ENCODE results near the gene PEA15. TPM values are rescaled to one million over a fixed set of nuclear protein-coding genes. Genes with fewer than 3 reads are reported as not detected.

The PEA15 gene
- polyA plus RNA-seq, 1 donor from 2014 or later = 19.4 TPM

GRCh38 chr1:160192234-160192633, 12.9 kb upstream of the PEA15 start:
- Mint-ChIP-seq H3K9me3 (no peaks in the 10 kb centered on the region), H3K4me1 (peaks cover 2 to 6% (median 5%) of the 10 kb centered on the region in 3 donors), H3K4me3 (no peak overlapping the region), H3K27ac (peak overlapping the region in 1 of 3 donors; percentile 9), H3K36me3 (no peaks in the 10 kb centered on the region), H3K27me3 (peaks cover 1% of the 10 kb centered on the region)

DNA sequence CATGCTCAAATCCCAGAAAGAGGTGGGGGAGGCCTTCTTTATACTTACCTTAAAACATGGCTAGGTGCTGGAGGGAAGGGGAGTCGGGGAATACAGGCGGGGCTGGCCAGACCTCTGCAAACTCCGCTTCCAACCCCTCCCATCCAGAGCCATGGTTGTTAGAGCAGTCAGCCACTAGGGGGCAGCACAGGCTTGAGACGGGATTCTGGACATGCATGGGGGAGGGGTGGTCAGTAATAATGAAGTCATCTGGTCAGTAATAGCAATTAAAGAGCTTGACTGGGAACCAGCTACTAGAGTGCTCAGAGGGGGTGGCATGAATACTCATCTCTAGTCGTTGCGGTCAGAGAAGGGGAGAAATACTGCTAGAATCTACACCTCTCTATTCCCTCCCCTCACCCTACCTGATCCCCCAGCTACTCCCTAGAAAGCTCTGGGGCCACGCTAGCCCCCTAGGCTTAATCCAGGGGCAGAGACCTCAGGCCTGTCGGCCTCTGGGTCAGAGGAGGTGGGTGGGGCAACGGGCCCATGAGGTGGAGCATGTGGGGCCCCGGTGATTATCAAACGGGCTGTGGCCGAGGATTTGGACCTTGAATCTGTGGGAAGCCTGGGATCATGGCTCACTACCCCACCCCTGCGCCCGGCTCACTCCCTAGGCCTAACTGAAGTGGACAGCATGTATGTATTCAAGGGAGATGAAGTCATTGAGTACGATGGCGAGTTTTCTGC, 11.9 kb upstream of the PEA15 start:
- Mint-ChIP-seq H3K9me3 (no peaks in the 10 kb centered on the region), H3K36me3 (no peaks in the 10 kb centered on the region)

DNA sequence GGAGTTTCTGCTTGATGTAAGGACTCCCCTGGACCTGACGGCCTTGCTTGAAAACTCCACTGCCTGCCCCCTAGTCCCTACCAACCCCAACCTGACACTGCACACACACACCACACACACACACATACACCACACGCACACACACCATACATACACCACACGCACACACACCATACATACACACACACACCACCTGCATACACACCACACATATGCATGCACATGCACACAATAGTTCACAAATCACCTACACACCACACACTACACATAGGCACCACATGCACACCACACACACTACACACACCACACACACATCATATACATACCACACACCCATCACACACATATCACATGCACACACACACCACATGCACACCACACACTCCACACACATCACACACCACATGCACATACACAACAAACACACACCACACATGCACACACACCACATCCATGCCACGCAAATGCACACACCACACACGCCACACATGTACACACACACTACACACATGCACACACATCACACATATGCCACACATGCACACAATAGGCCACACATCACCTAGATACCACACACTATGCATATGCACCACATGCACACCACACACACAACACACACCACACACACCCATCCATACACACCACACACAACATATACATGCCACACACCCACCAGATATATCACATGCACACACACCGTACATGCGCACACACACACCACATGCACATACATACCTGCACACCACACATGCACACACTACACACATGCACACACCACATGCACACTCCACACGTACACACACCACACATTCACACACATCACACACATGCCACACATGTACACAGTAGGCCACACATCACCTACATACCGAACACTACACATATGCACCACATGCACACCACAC, 11.1 kb upstream of the PEA15 start:
- H3K27me3 Mint-ChIP-seq = peaks cover 1% of the 10 kb centered on the region
- no peaks in the 10 kb centered on the region for H3K36me3 Mint-ChIP-seq
- peaks cover 2 to 9% (median 5%) of the 10 kb centered on the region in 3 donors for H3K4me1 Mint-ChIP-seq
- H3K9me3 Mint-ChIP-seq = no peaks in the 10 kb centered on the region
- no peak overlapping the region for H3K27ac Mint-ChIP-seq
- H3K4me3 Mint-ChIP-seq = no peak overlapping the region

More for the DNA sequence above, 11.9 kb upstream of the PEA15 start:
- Mint-ChIP-seq H3K4me1 (peaks cover 2 to 9% (median 5%) of the 10 kb centered on the region in 3 donors), H3K4me3 (no peak overlapping the region), H3K27me3 (peaks cover 1% of the 10 kb centered on the region), H3K27ac (no peak overlapping the region)

DNA sequence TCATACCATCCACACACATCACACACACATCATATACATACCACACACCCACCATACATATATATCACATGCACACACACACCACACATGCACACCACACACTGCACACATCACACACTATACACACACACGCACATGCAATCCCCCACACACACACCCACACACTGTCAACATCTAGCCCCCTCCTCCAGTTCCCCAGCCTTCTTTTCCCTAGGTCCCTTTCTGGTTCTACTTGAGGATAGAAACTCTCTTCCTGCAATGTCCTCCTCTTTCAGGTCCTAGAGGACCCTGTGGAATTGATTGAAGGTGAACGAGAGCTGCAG, 10.5 kb upstream of the PEA15 start:
- H3K27me3 Mint-ChIP-seq = peaks cover 1% of the 10 kb centered on the region
- no peaks in the 10 kb centered on the region for H3K36me3 Mint-ChIP-seq
- H3K9me3 Mint-ChIP-seq = no peaks in the 10 kb centered on the region
- peaks cover 2 to 11% (median 5%) of the 10 kb centered on the region in 3 donors for H3K4me1 Mint-ChIP-seq
- no peak overlapping the region for H3K27ac Mint-ChIP-seq
- H3K4me3 Mint-ChIP-seq = no peak overlapping the region

DNA sequence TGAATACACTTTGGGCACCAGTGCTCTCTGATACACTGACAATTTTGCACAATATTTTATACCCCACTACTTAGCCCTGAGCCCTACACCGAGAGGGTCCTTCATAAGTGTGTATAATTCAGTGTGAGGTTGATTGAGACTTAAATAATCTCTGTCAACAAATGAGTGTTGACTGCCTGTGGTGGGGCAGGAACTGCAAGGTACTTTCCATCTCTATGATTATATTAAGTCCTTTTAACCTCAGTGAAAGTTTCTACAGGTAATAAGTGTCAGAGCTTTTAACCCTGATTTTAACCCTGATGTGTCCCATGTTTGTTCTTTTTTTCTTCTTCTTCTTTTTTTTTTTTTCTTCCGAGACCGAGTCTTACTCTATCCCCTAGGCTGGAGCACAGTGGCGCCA, 9.0 kb upstream of the PEA15 start:
- Mint-ChIP-seq H3K36me3 (no peaks in the 10 kb centered on the region), H3K27me3 (peaks cover 1% of the 10 kb centered on the region), H3K9me3 (no peaks in the 10 kb centered on the region), H3K4me1 (peaks cover 5 to 19% (median 13%) of the 10 kb centered on the region in 3 donors), H3K4me3 (no peak overlapping the region), H3K27ac (peak overlapping the region in 1 of 3 donors; percentile 8)

GRCh38 chr1:160197231-160197630, 8.0 kb upstream of the PEA15 start:
- Mint-ChIP-seq H3K27me3 (peaks cover 1% of the 10 kb centered on the region), H3K27ac (no peak overlapping the region), H3K4me3 (peak overlapping the region in 1 of 4 donors; percentile 53), H3K4me1 (peaks cover 6 to 25% (median 13%) of the 10 kb centered on the region in 3 donors), H3K9me3 (no peaks in the 10 kb centered on the region), H3K36me3 (no peaks in the 10 kb centered on the region)

GRCh38 chr1:160200786-160201185, 4.4 kb upstream of the PEA15 start:
- H3K4me3 Mint-ChIP-seq = no peak overlapping the region
- H3K9me3 Mint-ChIP-seq = no peaks in the 10 kb centered on the region
- peak overlapping the region in 2 of 3 donors; percentile 84 to 89 for H3K27ac Mint-ChIP-seq
- H3K4me1 Mint-ChIP-seq = peaks cover 18 to 44% (median 31%) of the 10 kb centered on the region in 3 donors
- peaks cover 1% of the 10 kb centered on the region for H3K27me3 Mint-ChIP-seq
- H3K36me3 Mint-ChIP-seq = no peaks in the 10 kb centered on the region

DNA sequence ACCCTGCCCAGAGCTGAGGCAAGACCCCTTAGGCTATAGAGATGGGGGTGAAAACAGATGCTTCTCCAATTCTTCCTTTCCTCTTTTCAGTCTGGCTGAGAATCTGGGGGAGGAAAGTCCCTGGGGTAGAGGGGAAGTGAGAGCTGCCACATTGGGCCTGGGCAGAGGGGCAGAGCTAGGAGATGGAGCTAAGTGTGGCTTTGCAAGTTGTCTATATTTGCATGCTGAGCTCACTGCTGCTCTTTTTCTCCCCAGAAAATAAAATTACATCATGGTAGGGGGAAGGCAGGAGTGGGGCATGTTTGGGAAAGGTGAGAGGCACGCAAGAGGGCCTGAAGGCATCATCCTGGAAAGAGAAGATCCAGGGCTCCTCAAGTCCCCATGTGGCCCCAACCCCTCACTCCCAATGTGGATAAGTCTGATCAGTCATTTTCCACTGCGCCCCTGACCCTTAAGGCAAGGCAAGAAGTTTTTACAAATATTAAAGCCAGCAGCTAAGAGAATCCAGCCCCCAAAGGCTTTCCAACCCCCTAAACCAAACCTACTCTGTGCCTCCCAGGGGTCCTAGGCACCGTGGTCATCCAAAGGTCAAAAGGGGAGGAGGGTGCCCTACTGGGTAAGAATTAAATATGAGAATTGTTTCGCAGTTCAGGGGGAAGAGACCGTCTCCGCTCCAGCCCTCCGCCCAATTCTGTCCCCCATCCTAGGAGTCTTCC, 500 bp upstream of the PEA15 start:
- Mint-ChIP-seq H3K27me3 (no peaks in the 10 kb centered on the region), H3K4me3 (peak overlapping the region; percentile 90 to 95 (median 93)), H3K27ac (peak overlapping the region; percentile 94 to 97 (median 96)), H3K9me3 (no peaks in the 10 kb centered on the region), H3K4me1 (peaks cover 39 to 61% (median 45%) of the 10 kb centered on the region in 3 donors), H3K36me3 (peaks cover 5% of the 10 kb centered on the region)

DNA sequence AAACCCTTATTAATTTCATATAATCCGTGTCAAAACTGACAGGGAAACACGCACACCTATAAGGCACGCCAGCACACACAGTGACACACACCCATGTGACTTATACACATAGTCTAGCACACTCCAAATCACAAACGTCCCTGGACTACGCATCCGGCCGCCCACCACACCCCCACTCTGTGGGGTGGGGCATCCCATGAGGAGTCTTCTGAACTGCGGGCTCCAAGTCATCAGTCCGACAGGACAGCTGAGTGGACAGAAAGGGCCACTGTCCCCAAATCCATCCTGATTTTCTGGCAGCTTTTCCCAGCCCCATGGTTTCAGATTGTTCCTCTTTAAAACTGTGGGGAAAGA, 829 bp downstream of the PEA15 start:
- Mint-ChIP-seq H3K27ac (peak overlapping the region; percentile 94 to 97 (median 94)), H3K9me3 (no peaks in the 10 kb centered on the region), H3K36me3 (peaks cover 5% of the 10 kb centered on the region), H3K27me3 (no peaks in the 10 kb centered on the region), H3K4me1 (peaks cover 36 to 60% (median 40%) of the 10 kb centered on the region in 3 donors), H3K4me3 (peak overlapping the region; percentile 90 to 98 (median 93))

DNA sequence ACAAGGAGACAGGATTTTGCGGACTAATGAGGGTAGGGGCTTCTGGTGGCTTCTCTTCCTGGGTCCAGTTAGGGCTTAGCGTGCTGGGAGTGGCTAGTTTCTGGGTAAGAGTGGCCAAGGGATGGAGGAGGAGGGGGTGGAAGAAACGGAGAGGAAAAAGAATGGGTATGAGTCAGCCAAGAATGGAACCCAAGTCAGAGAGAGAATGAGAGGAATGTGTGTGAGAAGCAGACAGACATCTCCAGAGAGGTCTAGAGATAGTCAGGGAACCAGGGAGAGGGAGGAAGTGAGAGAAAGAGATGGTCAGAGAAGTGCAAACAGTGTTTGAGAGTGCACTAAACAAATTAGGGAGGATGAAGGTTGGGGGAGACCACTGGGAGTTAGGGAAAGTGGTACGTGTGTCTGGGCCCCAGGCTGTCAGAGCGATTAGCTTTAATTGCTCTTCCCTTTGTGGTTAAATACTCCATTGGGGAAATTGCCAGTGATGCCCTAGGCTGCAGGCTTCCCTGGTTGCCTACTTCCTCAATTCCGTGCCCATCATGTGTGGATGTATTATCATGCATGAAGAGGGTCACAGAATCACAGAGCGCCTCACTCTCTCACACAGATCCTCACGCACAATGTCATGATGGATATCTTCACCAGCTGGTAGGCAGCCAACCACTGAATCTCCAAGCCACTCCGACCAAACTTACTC, 1.4 kb downstream of the PEA15 start:
- Mint-ChIP-seq H3K27me3 (no peaks in the 10 kb centered on the region), H3K9me3 (no peaks in the 10 kb centered on the region), H3K36me3 (peaks cover 5% of the 10 kb centered on the region), H3K4me3 (peak overlapping the region; percentile 90 to 98 (median 93)), H3K4me1 (peaks cover 36 to 55% (median 39%) of the 10 kb centered on the region in 3 donors), H3K27ac (peak overlapping the region; percentile 94 to 97 (median 94))

DNA sequence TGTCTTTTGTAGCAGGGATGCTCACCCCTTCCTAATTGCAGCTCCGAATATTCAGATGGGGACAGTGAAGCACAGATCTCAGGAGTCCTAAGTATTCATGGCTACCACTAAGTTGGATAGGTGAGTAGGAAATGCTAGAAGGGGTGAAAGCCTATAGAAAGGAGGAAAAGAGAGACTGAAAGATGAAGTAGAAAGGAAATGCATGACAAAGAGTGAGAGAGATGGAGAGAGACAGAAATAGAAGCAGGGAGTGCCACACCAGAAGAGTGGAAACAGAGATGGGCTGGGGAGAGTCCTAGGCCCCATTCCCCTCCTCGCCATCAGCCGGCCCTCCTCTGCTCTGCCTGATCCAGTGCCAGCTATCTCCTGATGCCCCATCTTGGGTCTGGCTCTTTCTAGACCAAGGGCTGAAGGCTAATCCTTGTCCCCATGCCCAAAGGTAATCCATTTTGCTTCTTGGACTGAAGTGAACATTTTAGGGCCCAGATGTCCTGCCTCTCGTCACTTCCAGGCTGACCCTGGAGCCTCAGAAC, 2.0 kb downstream of the PEA15 start:
- Mint-ChIP-seq H3K27ac (peak overlapping the region; percentile 94 to 97 (median 94)), H3K36me3 (peaks cover 6% of the 10 kb centered on the region), H3K27me3 (no peaks in the 10 kb centered on the region), H3K9me3 (no peaks in the 10 kb centered on the region), H3K4me3 (peak overlapping the region; percentile 90 to 98 (median 93)), H3K4me1 (peaks cover 36 to 53% (median 39%) of the 10 kb centered on the region in 3 donors)

DNA sequence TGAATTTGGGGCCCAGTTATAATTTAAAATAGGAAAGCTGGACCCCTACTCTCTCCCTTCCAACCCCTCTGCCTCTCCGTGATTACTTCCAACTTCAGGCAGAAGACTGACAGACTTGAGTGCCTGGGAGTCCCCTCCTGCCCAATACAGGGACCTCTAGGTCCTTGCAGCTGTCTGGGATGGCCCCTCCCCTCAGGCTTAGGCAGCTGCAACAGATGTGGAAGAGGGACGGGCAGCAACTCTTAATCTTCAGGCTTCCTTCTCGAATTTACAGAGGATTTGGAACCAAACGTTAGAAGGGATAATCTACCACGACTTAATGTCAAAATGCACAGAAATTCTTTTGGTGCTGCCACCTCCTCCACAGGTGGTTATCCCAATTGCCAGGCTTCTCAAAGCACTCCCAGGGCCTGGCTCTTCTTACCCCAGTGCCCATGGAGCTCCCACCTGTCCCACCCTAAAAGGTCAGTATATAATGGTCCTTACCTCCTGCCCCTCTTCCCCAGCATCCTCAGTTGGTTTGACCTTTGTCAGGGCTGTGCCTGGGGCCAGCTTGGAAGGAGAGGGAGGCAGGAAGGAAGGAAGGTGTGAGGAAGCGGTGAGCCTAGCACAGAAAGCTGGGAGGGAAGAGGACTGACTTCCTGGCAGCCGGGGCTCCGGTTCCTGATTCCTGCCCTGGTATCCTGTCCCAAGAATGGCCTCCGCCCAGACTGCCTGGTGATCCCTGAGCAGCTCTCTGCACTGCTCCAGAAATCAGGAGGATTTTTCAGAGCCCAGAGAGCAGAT, 2.8 kb downstream of the PEA15 start:
- H3K27me3 Mint-ChIP-seq = no peaks in the 10 kb centered on the region
- H3K27ac Mint-ChIP-seq = peak overlapping the region; percentile 22 to 88 (median 30)
- peaks cover 9% of the 10 kb centered on the region for H3K36me3 Mint-ChIP-seq
- H3K9me3 Mint-ChIP-seq = no peaks in the 10 kb centered on the region
- H3K4me1 Mint-ChIP-seq = peaks cover 29 to 47% (median 39%) of the 10 kb centered on the region in 3 donors
- peak overlapping the region in 2 of 4 donors; percentile 21 to 92 for H3K4me3 Mint-ChIP-seq

- Mint-ChIP-seq H3K4me1 (peaks cover 29 to 44% (median 39%) of the 10 kb centered on the region in 3 donors), H3K4me3 (peak overlapping the region in 3 of 4 donors; percentile 15 to 51 (median 21))
These were observed 3.6 kb downstream of the PEA15 start for GRCh38 chr1:160208557-160209320.

More at GRCh38 chr1:160208557-160209320, 3.6 kb downstream of the PEA15 start:
- H3K27ac Mint-ChIP-seq = peak overlapping the region; percentile 22 to 88 (median 25)
- H3K27me3 Mint-ChIP-seq = no peaks in the 10 kb centered on the region
- H3K9me3 Mint-ChIP-seq = no peaks in the 10 kb centered on the region
- peaks cover 9% of the 10 kb centered on the region for H3K36me3 Mint-ChIP-seq
